GM18858 (cell line): ENCODE measurements around the gene KSR1.

ENCODE experiments used
- ATAC-seq: cut with Tn5 transposase; IDR thresholded peaks from one replicate; pipeline ENCODE4 v1.9.1; 2021; ENCODE audit not compliant: unreplicated experiment

The KSR1 gene

GRCh38 chr17:27471321-27472269 is 15.3 kb downstream of the KSR1 start:
- ATAC-seq = peak; percentile 73

- no peak for ATAC-seq
Measured at GRCh38 chr17:27473190-27473747, 17.0 kb downstream of the KSR1 start.

GRCh38 chr17:27473748-27474609 is 17.7 kb downstream of the KSR1 start:
- ATAC-seq = peak; percentile 33

GRCh38 chr17:27475070-27475673 is 18.9 kb downstream of the KSR1 start:
- ATAC-seq = no peak

- ATAC-seq = no peak
Measured at GRCh38 chr17:27475981-27476895, 20.0 kb downstream of the KSR1 start.

- ATAC-seq = peak; percentile 40
Measured at GRCh38 chr17:27477050-27477888, 21.0 kb downstream of the KSR1 start.

- ATAC-seq = no peak
Measured at GRCh38 chr17:27477971-27478684, 21.9 kb downstream of the KSR1 start.

- no peak for ATAC-seq
Measured at GRCh38 chr17:27478901-27479538, 22.8 kb downstream of the KSR1 start.

GRCh38 chr17:27479838-27480237 is 23.6 kb downstream of the KSR1 start:
- no peak for ATAC-seq

GRCh38 chr17:27480699-27481098 is 24.5 kb downstream of the KSR1 start:
- ATAC-seq = no peak

- no peak for ATAC-seq
Measured at GRCh38 chr17:27481327-27481726, 25.1 kb downstream of the KSR1 start.

GRCh38 chr17:27485125-27485524 is 28.9 kb downstream of the KSR1 start:
- ATAC-seq = no peak

GRCh38 chr17:27485716-27486495 is 29.7 kb downstream of the KSR1 start:
- ATAC-seq = no peak

GRCh38 chr17:27486741-27487140 is 30.5 kb downstream of the KSR1 start:
- no peak for ATAC-seq

- no peak for ATAC-seq
Measured at GRCh38 chr17:27488231-27488630, 32.0 kb downstream of the KSR1 start.

GRCh38 chr17:27489045-27489715 is 32.9 kb downstream of the KSR1 start:
- ATAC-seq = no peak

GRCh38 chr17:27490391-27490790 is 34.1 kb downstream of the KSR1 start:
- ATAC-seq = no peak
